Activated CD4-positive, alpha-beta T cell treated with anti-CD3 and anti-CD28 coated beads, Interleukin-2, amount 50 U/mL, for 1 hour (primary cell): ENCODE measurements around the gene GABARAPL2.
"Not testable (repeated sequence)": the region's sequence is repeated elsewhere in the genome, so short reads cannot be mapped to it uniquely, and the experiment has no call there.

ENCODE experiments used
- DNase-seq: peaks from one replicate; pipeline ENCODE4 v3.0.0-alpha.2; 2020

Gene GABARAPL2

GRCh38 chr16:75555707-75556430 is 10.3 kb upstream of the GABARAPL2 start, which contains the start of gene TMEM231:
TSS of gene TMEM231 (minus strand) at chr16:75556252. CDS start at chr16:75556209, 43 bp downstream.
- peak; percentile 99 for DNase-seq

GRCh38 chr16:75556431-75556950 is 9.7 kb upstream of the GABARAPL2 start:
- DNase-seq, result no peak

- no peak for DNase-seq
These were observed 7.3 kb upstream of the GABARAPL2 start for GRCh38 chr16:75558846-75559401.

- no peak for DNase-seq
These were observed 6.4 kb upstream of the GABARAPL2 start for GRCh38 chr16:75559564-75560372.

GRCh38 chr16:75565640-75566039 is 539 bp upstream of the GABARAPL2 start:
- DNase-seq, result no peak

GRCh38 chr16:75566758-75567255 is 628 bp downstream of the GABARAPL2 start:
- peak; percentile 15 for DNase-seq

GRCh38 chr16:75567911-75568310 is 1.7 kb downstream of the GABARAPL2 start:
- no peak for DNase-seq

GRCh38 chr16:75570396-75571065 is 4.4 kb downstream of the GABARAPL2 start:
- no peak for DNase-seq

- no peak for DNase-seq
These were observed 6.8 kb downstream of the GABARAPL2 start for GRCh38 chr16:75572864-75573542.

GRCh38 chr16:75573955-75574354 is 7.8 kb downstream of the GABARAPL2 start:
- DNase-seq, result no peak

GRCh38 chr16:75575958-75576357 is 9.8 kb downstream of the GABARAPL2 start:
- DNase-seq, result no peak

GRCh38 chr16:75576384-75576811 is 10.2 kb downstream of the GABARAPL2 start:
- no peak for DNase-seq

- DNase-seq, result no peak
These were observed 12.0 kb downstream of the GABARAPL2 start for GRCh38 chr16:75578212-75578611.

GRCh38 chr16:75578725-75579124 is 12.5 kb downstream of the GABARAPL2 start:
- no peak for DNase-seq

- DNase-seq, result no peak
These were observed 13.2 kb downstream of the GABARAPL2 start for GRCh38 chr16:75579281-75579834.

- no peak for DNase-seq
These were observed 17.9 kb downstream of the GABARAPL2 start for GRCh38 chr16:75584108-75584507.

- no peak for DNase-seq
These were observed 22.5 kb downstream of the GABARAPL2 start for GRCh38 chr16:75588716-75589115.

- no peak for DNase-seq
These were observed 23.1 kb downstream of the GABARAPL2 start for GRCh38 chr16:75589306-75589705.

- DNase-seq, result no peak
These were observed 25.0 kb downstream of the GABARAPL2 start for GRCh38 chr16:75590920-75591843.

GRCh38 chr16:75591927-75592326 is 25.7 kb downstream of the GABARAPL2 start:
- not testable (repeated sequence) for DNase-seq

GRCh38 chr16:75593308-75593707 is 27.1 kb downstream of the GABARAPL2 start:
- no peak for DNase-seq
